Mesenteric fat pad (tissue), 1 donor: ENCODE measurements around the gene UBE2R2. TPM values are rescaled to one million over a fixed set of nuclear protein-coding genes. Genes with fewer than 3 reads are reported as not detected.
"Not testable (repeated sequence)": the region's sequence is repeated elsewhere in the genome, so short reads cannot be mapped to it uniquely, and the experiment has no call there.

Source experiments
- DNase-seq: peaks from one replicate; pipeline ENCODE4 v3.0.0-alpha.2; 2020; ENCODE audit warnings: low spot score
- total RNA-seq: library from RNA; stranded (reverse); fragmentation: NEBNext Ultra II Directional; extraction: Animal tissue kit (Norgen Biotek cat#: 25700); gene quantifications from one replicate; pipeline ENCODE4 v1.2.1, GENCODE V29; 2021
- donor health status: DM: yes; HTN: yes; CAD: no.

The UBE2R2 gene
- total RNA-seq, 1 donor from 2014 or later, result 43.6 TPM

GRCh38 chr9:33798545-33798944 lies 18.4 kb upstream of the UBE2R2 start:
- DNase-seq, result peak; percentile 60

DNA sequence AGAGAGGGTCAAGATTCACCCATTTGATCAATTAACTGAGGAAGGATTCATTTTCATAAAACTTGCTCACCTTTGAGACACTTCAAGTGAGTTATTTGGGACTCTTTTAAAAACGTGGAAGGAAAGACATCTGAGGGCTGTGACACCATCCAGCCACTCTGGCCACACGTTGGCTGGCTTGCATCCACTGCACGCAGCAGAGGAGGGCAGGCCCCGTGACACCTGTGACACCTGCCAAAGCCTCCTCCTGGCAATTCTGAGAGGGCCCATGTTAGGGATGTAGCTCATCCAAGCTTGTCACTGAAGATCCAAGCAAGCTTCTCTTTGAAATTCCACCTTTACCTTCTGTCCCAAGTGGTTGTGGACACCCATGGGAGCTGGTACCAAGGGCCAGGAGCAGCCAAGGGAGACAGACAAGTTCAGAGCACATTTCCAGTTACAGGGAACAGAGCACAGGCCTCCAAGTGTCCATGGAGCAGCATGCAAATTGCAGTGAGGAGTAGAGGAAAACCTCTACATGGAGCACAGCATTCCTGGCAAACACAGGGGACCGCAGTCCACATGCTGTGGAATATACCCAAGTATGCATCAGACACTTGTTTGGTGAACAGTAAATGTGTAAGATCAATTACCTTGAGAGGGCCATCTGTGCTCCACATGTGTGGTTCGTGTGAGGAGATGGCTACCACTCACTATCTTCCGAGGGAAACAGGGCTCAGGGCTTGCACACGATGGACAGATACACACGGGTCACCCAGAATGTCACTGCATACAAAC lies 16.8 kb upstream of the UBE2R2 start:
- DNase-seq, result peak; percentile 30

DNA sequence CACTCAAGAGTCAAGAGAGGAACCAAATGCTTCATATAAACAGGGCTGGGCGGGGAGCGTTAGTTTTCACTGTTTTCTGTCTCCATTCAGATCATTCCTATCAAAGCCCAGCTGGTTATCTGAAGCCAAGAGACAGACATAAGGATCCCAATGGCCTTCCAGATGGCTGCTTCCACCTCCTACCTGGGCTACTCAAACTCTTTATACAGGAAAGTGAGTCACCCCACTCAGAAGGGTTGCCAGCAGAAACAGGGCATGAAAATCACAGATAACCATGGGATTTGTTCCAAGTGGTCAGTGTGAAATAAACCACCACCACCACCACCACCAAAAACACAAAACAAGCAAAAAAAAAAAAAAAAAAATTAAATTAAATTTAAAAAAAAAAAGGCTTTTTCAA lies 16.1 kb upstream of the UBE2R2 start:
- DNase-seq, result peak; percentile 26

DNA sequence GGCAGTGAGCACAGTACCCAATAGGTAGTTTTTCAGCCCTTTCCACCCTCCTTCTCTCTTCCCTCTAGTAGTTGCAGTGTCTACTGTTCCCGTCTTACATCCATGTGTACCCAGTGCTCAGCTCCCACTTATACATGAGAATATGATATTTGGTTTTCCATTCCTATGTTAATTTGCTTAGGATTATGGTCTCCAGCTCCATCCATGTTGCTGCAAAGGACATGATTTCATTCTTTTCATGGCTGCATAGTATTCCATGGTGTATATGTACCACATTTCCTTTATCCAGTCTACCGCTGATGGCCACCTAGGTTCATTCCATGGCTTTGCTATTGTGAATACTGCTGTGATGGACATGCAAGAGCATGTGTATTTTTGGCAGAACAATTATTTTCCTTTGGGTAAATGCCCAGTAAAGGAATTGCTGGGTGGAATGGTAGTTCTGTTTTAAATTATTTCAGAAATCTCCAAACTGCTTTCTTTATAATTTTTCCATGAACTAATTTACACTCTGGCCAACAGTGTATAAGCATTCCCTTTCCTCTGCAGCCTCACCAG lies 14.9 kb upstream of the UBE2R2 start:
- not testable (repeated sequence) for DNase-seq

- not testable (repeated sequence) for DNase-seq
Measured at GRCh38 chr9:33804196-33804595, 12.8 kb upstream of the UBE2R2 start.

DNA sequence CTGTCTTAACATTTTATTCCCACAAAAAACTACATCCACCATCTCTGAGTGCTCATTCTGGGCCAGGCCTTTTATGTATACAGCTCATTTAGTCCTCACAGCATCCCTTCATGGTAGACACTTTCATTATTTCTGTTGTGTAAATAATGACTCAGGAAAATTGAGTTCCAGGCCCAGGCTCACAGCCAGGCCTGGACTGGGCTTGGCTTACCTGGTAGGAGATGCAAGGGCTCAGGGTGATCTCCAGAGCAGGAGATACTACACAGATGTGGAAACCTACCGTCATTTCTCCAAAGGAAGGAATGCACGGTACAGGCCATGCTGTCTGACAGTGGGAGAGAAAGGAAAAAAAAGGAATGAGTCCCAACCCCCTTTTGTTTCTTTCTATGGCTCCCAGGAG lies 9.8 kb upstream of the UBE2R2 start:
- DNase-seq, result peak; percentile 30

GRCh38 chr9:33808979-33809322 lies 8.0 kb upstream of the UBE2R2 start:
- DNase-seq, result not testable (repeated sequence)

DNA sequence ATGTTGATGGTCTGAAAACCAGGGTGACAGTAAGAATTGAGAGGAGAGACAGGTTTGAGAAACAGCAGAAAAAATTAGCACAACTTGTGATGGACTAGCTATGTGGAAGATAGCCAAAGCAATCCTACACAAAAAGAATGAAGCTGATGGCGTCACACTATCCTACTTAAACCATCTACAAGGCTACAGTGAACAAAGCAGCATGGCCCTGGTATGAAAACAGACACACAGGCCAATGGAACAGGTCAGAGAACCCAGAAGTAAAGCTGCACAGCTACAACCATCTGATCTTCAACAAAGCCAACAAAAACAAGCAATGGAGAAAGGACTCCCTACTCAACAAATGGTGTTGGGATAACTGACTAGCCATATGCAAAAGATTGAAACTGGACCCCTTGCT lies 7.5 kb upstream of the UBE2R2 start:
- no peak for DNase-seq

- DNase-seq, result peak; percentile 60
Measured at GRCh38 chr9:33813712-33814641, 3.0 kb upstream of the UBE2R2 start.

- no peak for DNase-seq
Measured at GRCh38 chr9:33815781-33816180, 1.2 kb upstream of the UBE2R2 start.

DNA sequence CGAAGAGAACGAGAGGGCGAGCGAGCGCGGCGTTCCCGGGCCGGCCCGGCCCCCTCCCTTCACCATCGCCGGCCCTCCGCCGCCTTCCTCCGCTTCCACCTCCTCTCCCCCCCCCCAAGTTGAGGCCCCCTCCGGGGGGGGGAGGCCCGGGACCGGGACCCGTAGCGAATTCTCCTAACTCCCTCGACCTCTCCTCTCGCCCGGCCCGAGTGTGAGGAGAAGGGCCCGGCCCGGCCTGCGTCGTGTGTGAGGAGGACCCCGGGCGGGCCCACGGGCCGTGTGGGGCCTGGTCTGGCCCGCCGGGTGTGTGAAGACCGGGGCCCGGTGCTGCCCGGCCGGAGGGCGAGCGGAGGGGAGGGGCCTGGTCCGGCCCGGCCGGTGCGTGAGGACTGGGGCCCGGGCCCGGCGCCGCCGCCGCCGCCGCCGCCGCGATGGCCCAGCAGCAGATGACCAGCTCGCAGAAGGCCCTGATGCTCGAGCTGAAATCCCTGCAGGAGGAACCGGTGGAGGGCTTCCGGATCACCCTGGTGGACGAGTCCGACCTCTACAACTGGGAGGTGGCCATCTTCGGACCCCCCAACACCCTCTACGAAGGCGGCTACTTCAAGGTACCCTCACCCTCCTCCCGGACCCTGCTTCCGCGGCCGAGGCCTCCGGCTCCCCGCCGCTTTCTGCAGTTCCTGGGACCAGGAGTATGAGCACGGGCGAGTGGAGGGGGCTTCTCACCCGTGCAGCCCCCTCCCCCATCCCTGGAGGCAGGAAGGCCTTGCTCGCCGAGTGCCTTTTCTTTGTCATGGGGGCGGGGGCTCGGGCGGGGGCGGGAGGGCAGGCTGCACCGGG lies 587 bp downstream of the UBE2R2 start:
- DNase-seq, result no peak

DNA sequence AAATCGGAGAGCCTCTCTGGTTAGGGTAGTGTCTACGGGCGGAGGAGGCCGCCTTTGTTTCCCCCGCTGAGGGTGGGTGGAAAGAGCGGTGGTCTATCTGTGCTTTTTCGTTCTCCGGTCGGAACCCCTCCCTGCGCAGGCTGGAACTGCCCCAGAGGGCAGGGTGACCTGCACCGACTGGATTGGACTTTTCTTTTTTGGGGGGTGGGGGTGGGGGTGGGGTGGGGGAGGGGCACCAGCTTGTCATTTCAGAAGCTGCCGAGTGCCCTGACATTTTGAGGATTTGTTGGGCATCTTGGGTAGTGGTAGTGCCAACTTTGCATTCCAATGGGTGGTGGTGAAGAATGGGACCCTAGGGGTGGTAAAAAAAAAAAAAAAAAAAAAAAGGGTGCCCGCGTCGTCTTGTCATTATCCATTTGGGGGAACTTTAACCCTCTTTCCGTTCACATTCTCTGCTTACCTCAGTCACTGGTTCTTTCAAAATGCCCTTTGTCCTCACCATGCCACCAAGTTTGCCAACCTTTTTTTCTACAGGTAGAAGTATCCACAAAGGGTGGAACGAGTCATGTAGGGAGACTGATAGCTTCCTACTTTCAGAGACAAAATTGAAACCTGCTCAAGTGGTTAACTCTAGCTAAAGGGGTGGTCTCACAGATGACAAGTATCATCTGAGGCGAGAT lies 1.3 kb downstream of the UBE2R2 start:
- peak; percentile 85 for DNase-seq

GRCh38 chr9:33818847-33819500 lies 2.0 kb downstream of the UBE2R2 start:
- no peak for DNase-seq

- DNase-seq, result no peak
Measured at GRCh38 chr9:33820231-33820745, 3.3 kb downstream of the UBE2R2 start.

DNA sequence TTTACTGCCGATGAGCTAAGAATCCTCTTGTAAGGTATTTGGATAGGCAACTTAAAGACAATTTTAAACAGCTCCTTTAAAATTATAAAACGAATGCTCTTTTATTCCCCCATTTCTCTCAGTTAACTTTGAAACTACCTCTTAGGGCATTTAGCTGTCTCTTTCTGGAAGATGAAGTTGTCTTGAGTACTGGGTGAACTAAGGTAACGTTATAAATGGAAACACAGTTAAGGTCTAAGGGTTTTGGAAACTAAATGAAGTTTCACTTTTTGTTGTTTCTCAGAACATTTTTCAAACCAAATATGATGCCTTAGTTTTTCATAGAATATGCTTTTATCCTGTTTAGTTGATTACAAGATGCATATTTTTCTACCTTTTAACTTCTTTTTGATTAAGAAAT lies 6.8 kb downstream of the UBE2R2 start:
- DNase-seq, result no peak

DNA sequence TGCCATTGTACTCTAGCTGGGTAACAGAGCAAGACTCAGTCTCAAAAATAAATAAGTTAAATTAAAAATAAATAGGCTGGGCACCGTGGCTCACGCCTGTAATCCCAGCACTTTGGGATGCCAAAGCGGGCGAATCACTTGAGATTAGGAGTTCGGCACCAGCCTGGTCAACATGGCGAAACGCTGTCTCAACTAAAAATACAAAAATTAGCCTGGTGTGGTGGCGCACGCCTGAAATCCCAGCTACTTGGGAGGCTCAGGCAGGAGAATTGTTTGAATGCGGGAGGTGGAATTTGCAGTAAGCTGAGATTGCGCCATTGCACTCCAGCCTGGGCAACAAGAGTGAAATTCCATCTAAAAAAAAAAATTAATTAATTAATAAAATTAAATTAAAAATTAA lies 10.3 kb downstream of the UBE2R2 start:
- peak; percentile 47 for DNase-seq

DNA sequence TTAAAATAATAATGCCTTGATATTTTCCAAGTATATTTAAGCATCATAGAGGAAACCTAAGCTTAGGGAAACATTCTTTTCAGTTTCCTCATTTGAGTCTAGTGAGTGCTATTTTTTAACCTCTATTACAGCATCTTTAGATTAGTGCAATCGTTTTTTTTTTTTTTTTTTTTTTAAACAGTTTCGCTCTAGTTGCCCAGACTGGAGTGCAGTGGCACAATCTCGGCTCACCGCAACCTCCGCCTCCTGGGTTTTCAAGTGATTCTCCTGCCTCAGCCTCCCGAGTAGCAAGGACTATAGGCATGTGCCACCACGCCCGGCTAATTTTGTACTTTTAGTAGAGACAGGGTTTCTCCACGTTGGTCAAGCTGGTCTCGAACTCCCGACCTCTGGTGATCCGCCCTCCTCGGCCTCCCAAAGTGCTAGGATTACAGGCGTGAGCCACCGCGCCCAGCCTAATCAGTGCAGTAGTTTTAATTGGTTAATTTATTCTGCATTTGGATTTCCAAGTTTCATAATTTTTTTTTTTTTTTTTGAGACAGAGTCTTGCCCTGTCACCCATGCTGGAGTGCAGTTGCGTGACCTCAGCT lies 12.8 kb downstream of the UBE2R2 start:
- peak; percentile 57 for DNase-seq

GRCh38 chr9:33835625-33836260 lies 18.8 kb downstream of the UBE2R2 start:
- peak; percentile 67 for DNase-seq

DNA sequence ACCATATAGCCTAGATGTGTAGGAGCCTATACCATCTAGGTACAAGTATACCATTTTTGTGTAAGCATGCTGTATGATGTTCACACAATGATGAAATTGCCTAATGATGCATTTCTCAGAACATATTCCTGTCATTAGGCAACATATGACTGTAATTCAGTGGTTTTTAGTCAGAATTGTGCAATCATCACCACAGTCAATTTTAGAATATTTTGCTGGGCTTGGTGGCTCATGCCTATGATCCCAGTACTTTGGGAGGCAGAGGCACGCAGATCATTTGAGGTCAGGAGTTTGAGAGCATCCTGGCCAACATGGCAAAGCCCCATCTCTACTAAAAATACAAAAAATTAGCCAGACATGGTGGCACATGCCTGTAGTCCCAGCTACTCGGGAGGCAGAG lies 19.3 kb downstream of the UBE2R2 start:
- peak; percentile 16 for DNase-seq
